Kidney (tissue), 14 donors: ENCODE results near the gene FAU. TPM values are rescaled to one million over a fixed set of nuclear protein-coding genes. Genes with fewer than 3 reads are reported as not detected.

Source experiments
- DNase-seq, 5 donors: peaks; one replicate each; pipeline ENCODE4 v3.0.0-alpha.2; 2013 to 2020
- FAIRE-seq: peaks from 2 replicates; lab custom pipeline; 2012; peaks lifted over from hg19 to GRCh38; lab: Jason Lieb, UNC
- H3K27ac ChIP-seq, 2 donors: one replicate each; pipeline ENCODE4 v1.7.0; 2013; ENCODE audit warnings: low read depth in 2 of 2, low read length in 2 of 2, inconsistent platforms in 1 of 2
- H3K27me3 ChIP-seq: one replicate; pipeline ENCODE4 v1.7.1; 2013; ENCODE audit warnings: low read length, inconsistent platforms; ENCODE audit not compliant: control insufficient read depth, insufficient read depth
- H3K36me3 ChIP-seq, 3 donors: one replicate each; pipeline versions ENCODE4 v1.7.0 to v1.7.1; 2013; ENCODE audit warnings: low read length in 3 of 3, control low read depth in 1 of 3, inconsistent platforms in 1 of 3; ENCODE audit not compliant: insufficient read depth in 3 of 3, control insufficient read depth in 2 of 3
- H3K4me1 ChIP-seq, 3 donors: one replicate each; pipeline versions ENCODE4 v1.7.0 to v1.7.1; 2013; ENCODE audit warnings: low read length in 3 of 3, inconsistent platforms in 1 of 3, low read depth in 1 of 3; ENCODE audit not compliant: control insufficient read depth in 2 of 3, insufficient read depth in 2 of 3
- H3K4me3 ChIP-seq, 3 donors: one replicate each; pipeline versions ENCODE4 v1.7.0 to v1.8.1; 2013; ENCODE audit warnings: low read length in 3 of 3, control low read depth in 1 of 3, inconsistent platforms in 1 of 3
- H3K9ac ChIP-seq, 3 donors: one replicate each; pipeline versions ENCODE4 v1.7.0 to v1.7.1; 2013; ENCODE audit warnings: low read length in 3 of 3, control low read depth in 1 of 3, inconsistent platforms in 1 of 3
- H3K9me3 ChIP-seq, 3 donors: one replicate each; pipeline versions ENCODE4 v1.7.0 to v1.7.1; 2013; ENCODE audit warnings: low read length in 3 of 3, control low read depth in 1 of 3, inconsistent platforms in 1 of 3; ENCODE audit not compliant: control insufficient read depth in 2 of 3, insufficient read depth in 1 of 3
- intact Hi-C: fragments of 100-400 bp; cut with DNase I; formaldehyde crosslinking; loops from one replicate; pipeline ENCODE4 v1.11.1; 2022
- polyA plus RNA-seq: library from polyadenylated mRNA; stranded (reverse); fragments of 350-450 nt; fragmentation: Illumina TruSeq; extraction: RNeasy Lipid Tissue Mini Kit (QIAGEN cat#74804); gene quantifications from one replicate; pipeline ENCODE4 v1.2.3, GENCODE V29; 2014; ENCODE audit warnings: low read depth, low replicate concordance; ENCODE audit not compliant: insufficient read depth
- total RNA-seq: library from RNA; stranded (reverse); fragmentation: NEBNext Ultra II Directional; extraction: Animal tissue kit (Norgen Biotek cat#: 25700); gene quantifications from one replicate; pipeline ENCODE4 v1.2.1, GENCODE V29; 2021
- TF ChIP-seq, protein P1 (sequence below): IDR thresholded peaks from 3 replicates; pipeline ENCODE4 v1.5.1; 2012; ENCODE audit warnings: mild to moderate bottlenecking, moderate library complexity, borderline replicate concordance; ENCODE audit not compliant: insufficient read depth; ENCODE audit errors: extremely low read depth
- donor health status: control.
- donor health status: control.
- donor health status: control.
- donor health status: control.
- donor health status: control.
- donor health status: DM: yes; HTN: yes; CAD: no.
- donor health status: Normal renal cell carcinoma (clear cell type).

The FAU gene
- total and polyA plus RNA-seq, 2 donors from 2014 or later = 794 to 927 TPM

- TF ChIP-seq, protein P1, sequence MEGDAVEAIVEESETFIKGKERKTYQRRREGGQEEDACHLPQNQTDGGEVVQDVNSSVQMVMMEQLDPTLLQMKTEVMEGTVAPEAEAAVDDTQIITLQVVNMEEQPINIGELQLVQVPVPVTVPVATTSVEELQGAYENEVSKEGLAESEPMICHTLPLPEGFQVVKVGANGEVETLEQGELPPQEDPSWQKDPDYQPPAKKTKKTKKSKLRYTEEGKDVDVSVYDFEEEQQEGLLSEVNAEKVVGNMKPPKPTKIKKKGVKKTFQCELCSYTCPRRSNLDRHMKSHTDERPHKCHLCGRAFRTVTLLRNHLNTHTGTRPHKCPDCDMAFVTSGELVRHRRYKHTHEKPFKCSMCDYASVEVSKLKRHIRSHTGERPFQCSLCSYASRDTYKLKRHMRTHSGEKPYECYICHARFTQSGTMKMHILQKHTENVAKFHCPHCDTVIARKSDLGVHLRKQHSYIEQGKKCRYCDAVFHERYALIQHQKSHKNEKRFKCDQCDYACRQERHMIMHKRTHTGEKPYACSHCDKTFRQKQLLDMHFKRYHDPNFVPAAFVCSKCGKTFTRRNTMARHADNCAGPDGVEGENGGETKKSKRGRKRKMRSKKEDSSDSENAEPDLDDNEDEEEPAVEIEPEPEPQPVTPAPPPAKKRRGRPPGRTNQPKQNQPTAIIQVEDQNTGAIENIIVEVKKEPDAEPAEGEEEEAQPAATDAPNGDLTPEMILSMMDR = no peak
- Histone ChIP-seq H3K27ac (no peak overlapping the region), H3K36me3 (peaks cover 0 to 4% (median 0%) of the 10 kb centered on the region in 3 donors), H3K4me1 (peaks cover 0 to 15% (median 4%) of the 10 kb centered on the region in 3 donors), H3K9ac (no peak overlapping the region), H3K9me3 (no peaks in the 10 kb centered on the region), H3K27me3 (no peaks in the 10 kb centered on the region), H3K4me3 (no peak overlapping the region)
- intact Hi-C loops = no loop called here
- FAIRE-seq (no peak), DNase-seq (peak in 1 of 5 donors; percentile 76)
Measured at GRCh38 chr11:65107751-65108468, 14.0 kb downstream of the FAU start.

- peak in 1 of 5 donors; percentile 66 for DNase-seq
- no peak overlapping the region for H3K27ac ChIP-seq
- H3K4me3 ChIP-seq = no peak overlapping the region
- TF ChIP-seq, protein P1 = no peak
- intact Hi-C loops = no loop called here
- H3K9me3 ChIP-seq = no peaks in the 10 kb centered on the region
- no peak overlapping the region for H3K9ac ChIP-seq
- H3K4me1 ChIP-seq = peaks cover 0 to 10% (median 4%) of the 10 kb centered on the region in 3 donors
- no peak for FAIRE-seq
- H3K36me3 ChIP-seq = peaks cover 0 to 4% (median 0%) of the 10 kb centered on the region in 3 donors
- no peaks in the 10 kb centered on the region for H3K27me3 ChIP-seq
Measured at GRCh38 chr11:65107078-65107477, 14.9 kb downstream of the FAU start.

GRCh38 chr11:65104628-65105027, 17.3 kb downstream of the FAU start:
- Histone ChIP-seq H3K36me3 (peaks cover 0 to 4% (median 0%) of the 10 kb centered on the region in 3 donors), H3K27ac (no peak overlapping the region), H3K9ac (no peak overlapping the region), H3K4me1 (no peaks in the 10 kb centered on the region), H3K9me3 (no peaks in the 10 kb centered on the region), H3K27me3 (no peaks in the 10 kb centered on the region), H3K4me3 (no peak overlapping the region)
- TF ChIP-seq, protein P1 = no peak
- FAIRE-seq (no peak), DNase-seq (no peak)
- intact Hi-C loops = no loop called here
